ENCODE results near the gene CCDC27. TPM values are rescaled to one million over a fixed set of nuclear protein-coding genes. Genes with fewer than 3 reads are reported as not detected.
A peak's percentile ranks its signal among the peaks of the same experiment; 100 is the strongest.

The CCDC27 gene
- total and polyA plus RNA-seq, 2 of the 13 experiments (the other 11 are each of a cell fraction or from before 2014, with no cell fraction given): not detected

- TF ChIP-seq ZNF574 (CRISPR knock-in tag; IDR thresholded peaks at IDR 0.05) (0 out of 2 replicates have a peak, but pooled peaks have one; percentile 33), PTBP1 (IDR thresholded peaks at IDR 0.05; ENCODE audit: low read depth, low read length, poor library complexity, severe bottlenecking) (no peak), ZNF878 (CRISPR knock-in tag; IDR thresholded peaks at IDR 0.05) (no peak), ZNF235 (CRISPR knock-in tag; IDR thresholded peaks at IDR 0.05; ENCODE audit: borderline replicate concordance) (no peak), HES4 (CRISPR knock-in tag; IDR thresholded peaks at IDR 0.05; ENCODE audit: borderline replicate concordance) (no peak), SOX6 (IDR thresholded peaks at IDR 0.05) (no peak), SOX6 (CRISPR knock-in tag; IDR thresholded peaks at IDR 0.05) (peak; percentile 23; the same call in 1 of the 2 replicates), ZBTB46 (CRISPR knock-in tag; IDR thresholded peaks at IDR 0.05; ENCODE audit: borderline replicate concordance) (no peak), ZNF547 (CRISPR knock-in tag; IDR thresholded peaks at IDR 0.05) (no peak), PHB2 (IDR thresholded peaks at IDR 0.05; ENCODE audit: partially characterized antibody) (no peak), ZNF552 (CRISPR knock-in tag; IDR thresholded peaks at IDR 0.05; ENCODE audit: borderline replicate concordance) (no peak), ZNF891 (CRISPR knock-in tag; IDR thresholded peaks at IDR 0.05) (no peak; the same call in 1 of the 2 replicates), ZNF800 (CRISPR knock-in tag; IDR thresholded peaks at IDR 0.05) (no peak), ZSCAN25 (CRISPR knock-in tag; IDR thresholded peaks at IDR 0.05) (no peak), POLR2AphosphoS2 (IDR thresholded peaks at IDR 0.05; ENCODE audit: low read depth, low read length) (no peak), EP300 (IDR thresholded peaks at IDR 0.05; ENCODE audit: low read depth in 2 of 2, low read length in 2 of 2) (no peak), EP300 (CRISPR knock-in tag; IDR thresholded peaks at IDR 0.05; ENCODE audit: borderline replicate concordance) (no peak), FOXA3 (CRISPR knock-in tag; IDR thresholded peaks at IDR 0.05) (0 out of 2 replicates have a peak, but pooled peaks have one; percentile 2), ZNF639 (CRISPR knock-in tag; conservative IDR thresholded peaks at IDR 0.05) (no peak), AGO2 (optimal IDR thresholded peaks at IDR 0.05; ENCODE audit: low read depth, low read length) (no peak), ZNF468 (CRISPR knock-in tag; IDR thresholded peaks at IDR 0.05) (no peak), SP1 (IDR thresholded peaks at IDR 0.05) (no peak), SP1 (CRISPR knock-in tag; IDR thresholded peaks at IDR 0.05) (no peak), ZNF446 (CRISPR knock-in tag; IDR thresholded peaks at IDR 0.05) (peak; percentile 58; the same call in 1 of the 2 replicates)
These were observed 21.5 kb downstream of the CCDC27 start (continued) for GRCh38 chr1:3773572-3774275.
